Medulla oblongata (tissue), 1 donor: ENCODE data around the gene ECEL1.

Experiments
- DNase-seq: peaks from one replicate; pipeline ENCODE4 v3.0.0-alpha.2; 2015; ENCODE audit errors: extremely low spot score

Gene ECEL1

GRCh38 chr2:232498452-232498851, 10.8 kb upstream of the ECEL1 start:
- no peak for DNase-seq

GRCh38 chr2:232497348-232497747, 9.7 kb upstream of the ECEL1 start:
- no peak for DNase-seq

GRCh38 chr2:232496501-232497270, 9.1 kb upstream of the ECEL1 start:
- DNase-seq, result no peak

GRCh38 chr2:232495292-232495691, 7.7 kb upstream of the ECEL1 start:
- no peak for DNase-seq

GRCh38 chr2:232494542-232494941, 6.9 kb upstream of the ECEL1 start:
- no peak for DNase-seq

GRCh38 chr2:232493701-232494474, 6.3 kb upstream of the ECEL1 start:
- DNase-seq, result no peak

- no peak for DNase-seq
Measured at GRCh38 chr2:232492963-232493700, 5.5 kb upstream of the ECEL1 start.

GRCh38 chr2:232492236-232492848, 4.7 kb upstream of the ECEL1 start:
- DNase-seq, result no peak

GRCh38 chr2:232491139-232491780, 3.6 kb upstream of the ECEL1 start:
- no peak for DNase-seq

GRCh38 chr2:232490221-232491138, 2.8 kb upstream of the ECEL1 start:
- no peak for DNase-seq

- no peak for DNase-seq
Measured at GRCh38 chr2:232489516-232490220, 2.0 kb upstream of the ECEL1 start.

GRCh38 chr2:232488721-232489300, 1.2 kb upstream of the ECEL1 start:
- no peak for DNase-seq

GRCh38 chr2:232488097-232488711, 570 bp upstream of the ECEL1 start:
- DNase-seq, result no peak

- DNase-seq, result no peak
Measured at GRCh38 chr2:232486558-232487384, 863 bp downstream of the ECEL1 start.

GRCh38 chr2:232485757-232486557, 1.7 kb downstream of the ECEL1 start:
- no peak for DNase-seq

- no peak for DNase-seq
Measured at GRCh38 chr2:232485348-232485756, 2.3 kb downstream of the ECEL1 start.
